Retina (tissue), 1 donor: ENCODE results near the gene SEC24B.
"Not testable (repeated sequence)": the region's sequence is repeated elsewhere in the genome, so short reads cannot be mapped to it uniquely, and the experiment has no call there.

Experiments
- DNase-seq: peaks from one replicate; pipeline ENCODE4 v3.0.0-alpha.2; 2016

SEC24B gene

GRCh38 chr4:109434007-109434971, 674 bp downstream of the SEC24B start:
- DNase-seq = peak; percentile 84

DNA sequence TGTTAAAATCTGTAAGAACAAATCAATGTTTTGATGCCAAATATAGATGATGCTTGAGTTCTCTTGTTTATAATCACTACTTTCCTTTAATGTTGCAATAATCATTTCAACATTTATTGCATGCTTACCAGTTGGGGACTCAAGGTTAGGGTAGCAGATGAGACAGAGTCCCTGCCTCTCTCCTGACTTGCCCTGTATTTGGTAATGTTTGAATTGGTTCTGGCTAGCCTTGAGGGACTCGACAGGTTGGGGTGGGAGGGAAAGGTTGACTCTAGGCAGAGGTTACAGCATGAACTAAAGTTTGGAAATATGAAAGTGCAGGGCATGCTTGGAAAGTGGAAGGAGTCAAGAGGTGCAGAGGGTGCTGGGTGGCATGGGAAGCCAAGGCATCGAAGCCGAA, 2.0 kb downstream of the SEC24B start:
- DNase-seq = no peak

- DNase-seq = no peak
Measured at GRCh38 chr4:109436504-109436903, 2.9 kb downstream of the SEC24B start.

DNA sequence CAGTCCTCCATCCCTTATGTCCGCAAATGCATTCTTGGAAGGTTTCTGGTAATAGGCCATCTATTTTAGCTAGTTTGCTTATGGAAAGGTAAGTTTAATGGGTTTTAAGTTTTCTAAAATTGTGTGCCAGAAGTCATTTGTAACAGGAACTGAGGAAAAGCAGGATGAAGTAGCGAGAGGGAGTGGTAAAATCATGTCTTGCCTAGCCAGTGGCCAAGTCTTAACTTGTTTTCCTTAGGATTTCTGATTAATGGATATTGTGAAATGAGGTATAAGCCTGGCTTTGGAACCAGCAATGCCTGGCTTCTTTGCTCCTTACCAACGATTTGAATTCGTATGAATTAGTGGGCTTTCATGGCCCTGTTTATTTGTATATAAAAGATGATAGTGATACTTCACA, 7.3 kb downstream of the SEC24B start:
- DNase-seq = no peak

DNA sequence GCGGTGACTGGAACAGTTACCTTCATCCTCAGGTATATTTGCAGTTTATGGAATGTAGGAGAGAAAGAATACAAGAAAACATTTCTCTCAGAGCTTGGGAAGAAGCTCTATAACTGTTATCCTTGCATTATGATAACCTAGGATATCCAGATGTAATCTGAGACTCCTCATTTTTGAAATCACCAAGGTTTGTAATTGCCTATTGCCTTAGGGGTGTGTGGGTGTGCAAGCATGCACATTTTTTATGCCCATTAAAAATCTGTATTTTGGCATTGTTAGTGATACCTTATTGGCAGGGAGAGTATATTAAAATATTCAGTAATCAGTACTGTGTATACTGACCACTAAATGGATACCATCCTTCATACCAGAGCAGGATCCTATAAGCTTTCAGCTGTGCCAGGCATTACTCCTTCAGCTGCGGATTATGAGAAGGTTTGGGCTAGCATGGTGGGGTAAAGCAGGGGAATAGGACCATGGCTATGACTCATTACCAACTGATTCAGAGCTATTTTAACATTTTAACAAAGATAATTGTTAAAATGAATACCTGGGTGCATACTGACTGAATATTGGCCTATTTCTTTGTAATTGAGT, 8.3 kb downstream of the SEC24B start:
- no peak for DNase-seq

DNA sequence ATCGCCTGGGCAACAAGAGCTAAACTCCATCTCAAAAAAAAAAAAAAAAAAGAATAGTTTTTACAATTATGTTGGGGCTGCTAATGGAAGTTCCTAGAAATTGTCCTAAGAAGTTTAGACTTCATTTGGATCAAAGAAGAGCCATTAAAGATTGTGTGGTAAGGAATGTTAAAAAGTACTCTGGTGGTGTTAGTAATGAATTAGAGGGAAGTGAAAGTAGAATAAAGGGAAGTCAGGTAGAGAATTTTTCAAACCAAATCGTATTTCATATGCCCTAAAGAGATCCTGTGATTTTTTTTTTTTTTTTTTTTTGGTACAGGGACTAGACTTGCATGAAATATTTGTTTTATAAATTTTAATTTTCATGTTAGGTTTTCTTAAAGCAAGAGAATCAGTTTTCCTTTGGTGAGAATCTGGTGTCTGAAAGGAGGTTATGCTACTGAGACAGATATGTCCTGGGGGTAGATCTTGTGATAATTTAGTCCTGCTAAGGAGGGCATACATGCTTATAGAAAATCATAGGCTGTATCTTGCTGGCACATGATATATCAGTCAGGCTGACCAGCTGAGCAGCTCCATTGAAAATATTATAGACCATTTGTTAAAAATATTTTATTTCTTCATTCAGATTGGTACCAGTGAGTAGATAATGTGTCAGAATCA, 10.7 kb downstream of the SEC24B start:
- no peak for DNase-seq

DNA sequence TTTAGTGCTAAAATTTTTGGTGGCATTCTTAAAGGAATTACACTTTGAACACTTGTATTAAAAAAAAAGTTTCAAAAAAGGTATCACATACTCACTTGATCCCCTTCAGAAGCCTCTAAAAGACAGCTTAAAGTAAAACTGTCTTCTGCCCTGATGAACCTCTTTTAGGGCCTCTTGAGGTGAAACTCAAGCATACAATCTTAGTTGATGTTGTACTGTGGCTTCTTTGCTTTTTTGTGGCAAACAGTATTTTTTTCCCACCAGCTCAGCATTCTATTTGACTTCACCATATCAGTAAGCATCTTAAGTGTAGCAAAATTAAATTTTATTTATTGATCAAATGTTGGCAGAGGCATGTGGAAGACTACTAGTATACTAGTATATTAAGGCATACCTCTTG, 13.7 kb downstream of the SEC24B start:
- DNase-seq = no peak

- DNase-seq = no peak
Measured at GRCh38 chr4:109451544-109452273, 18.1 kb downstream of the SEC24B start.

DNA sequence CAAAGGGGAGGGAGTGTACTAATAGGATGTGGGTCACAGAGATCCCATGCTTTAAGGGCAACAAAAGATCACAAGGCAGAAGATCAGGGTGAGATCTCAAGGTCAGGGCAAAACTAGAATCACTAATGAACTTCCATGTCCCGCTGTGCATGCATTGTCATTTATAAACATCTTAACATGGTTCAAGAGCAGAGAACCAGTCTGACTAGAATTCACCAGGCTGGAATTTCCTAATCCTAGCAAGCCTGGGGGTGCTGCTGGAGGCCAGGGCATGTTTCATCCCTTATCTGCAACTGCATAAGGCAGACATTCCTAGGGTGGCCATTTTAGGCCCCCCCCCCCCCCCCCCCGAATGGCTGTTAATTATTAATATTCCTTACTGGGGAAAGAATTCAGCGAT, 19.5 kb downstream of the SEC24B start:
- not testable (repeated sequence) for DNase-seq

GRCh38 chr4:109462297-109462696, 28.7 kb downstream of the SEC24B start:
- DNase-seq = no peak

GRCh38 chr4:109462802-109463201, 29.2 kb downstream of the SEC24B start:
- DNase-seq = no peak

DNA sequence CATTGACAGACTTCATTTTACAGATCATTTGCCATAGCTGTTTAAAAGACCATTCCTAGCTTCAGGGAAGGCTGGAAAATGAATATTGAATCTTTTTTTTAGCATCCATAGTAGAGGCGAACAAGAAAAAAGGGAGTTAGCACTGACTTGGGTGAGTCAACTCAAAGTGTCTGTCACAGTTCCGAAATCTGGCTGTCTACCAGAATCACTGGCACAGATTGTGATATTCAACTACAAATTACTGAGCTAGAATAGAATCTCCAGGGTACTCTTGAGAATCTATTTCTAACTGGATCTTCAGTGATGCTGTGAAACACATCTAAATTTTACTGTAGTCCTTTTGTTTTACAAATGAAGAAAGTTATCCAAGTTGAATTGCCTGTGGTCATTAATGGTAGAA, 31.5 kb downstream of the SEC24B start:
- DNase-seq = no peak

GRCh38 chr4:109469915-109470314, 36.3 kb downstream of the SEC24B start:
- DNase-seq = no peak

GRCh38 chr4:109472343-109472761, 38.7 kb downstream of the SEC24B start:
- no peak for DNase-seq

GRCh38 chr4:109473824-109474223, 40.2 kb downstream of the SEC24B start:
- no peak for DNase-seq

DNA sequence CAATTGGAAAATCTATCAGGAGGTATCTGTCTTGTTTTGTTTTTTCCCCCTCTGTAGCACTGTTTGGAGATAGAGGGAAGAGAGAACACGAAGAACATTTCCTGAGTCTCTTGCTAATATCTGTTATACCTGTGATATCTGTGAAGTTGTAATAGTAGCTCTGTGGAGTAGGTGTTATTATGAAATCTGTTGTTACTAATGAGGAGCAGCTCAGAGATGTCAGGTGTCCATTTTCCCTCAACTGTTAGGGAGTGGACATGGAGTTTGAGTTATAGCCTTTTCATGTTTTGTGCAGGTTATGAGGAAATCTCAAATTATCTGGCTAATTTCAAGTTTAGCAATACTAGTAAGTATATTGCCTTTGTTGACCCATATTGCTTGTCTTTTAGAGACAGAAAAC, 52.4 kb downstream of the SEC24B start:
- DNase-seq = no peak

GRCh38 chr4:109494563-109494962, 60.9 kb downstream of the SEC24B start:
- DNase-seq = no peak

- no peak for DNase-seq
Measured at GRCh38 chr4:109495514-109495913, 61.9 kb downstream of the SEC24B start.

DNA sequence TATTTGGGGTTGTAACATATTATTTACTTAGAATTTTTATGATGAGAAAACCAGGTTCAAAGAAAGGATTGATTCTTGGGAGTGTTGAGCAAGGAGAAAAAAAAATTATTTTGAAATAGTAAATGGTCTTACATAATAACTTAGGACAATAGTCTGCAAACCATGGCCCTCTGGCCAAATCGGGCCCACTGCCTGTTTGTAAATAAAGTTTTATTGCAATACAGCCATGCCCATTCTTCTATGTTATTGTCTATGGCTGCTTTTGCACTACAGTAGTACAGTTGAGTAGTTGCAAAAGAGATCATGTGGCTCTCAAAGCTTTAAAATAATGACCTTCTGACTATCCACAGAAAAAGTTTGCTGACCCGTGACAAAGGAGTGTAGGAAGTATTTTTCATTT, 63.3 kb downstream of the SEC24B start:
- DNase-seq = no peak

GRCh38 chr4:109497511-109497910, 63.9 kb downstream of the SEC24B start:
- no peak for DNase-seq

- no peak for DNase-seq
Measured at GRCh38 chr4:109499513-109499912, 65.9 kb downstream of the SEC24B start.

DNA sequence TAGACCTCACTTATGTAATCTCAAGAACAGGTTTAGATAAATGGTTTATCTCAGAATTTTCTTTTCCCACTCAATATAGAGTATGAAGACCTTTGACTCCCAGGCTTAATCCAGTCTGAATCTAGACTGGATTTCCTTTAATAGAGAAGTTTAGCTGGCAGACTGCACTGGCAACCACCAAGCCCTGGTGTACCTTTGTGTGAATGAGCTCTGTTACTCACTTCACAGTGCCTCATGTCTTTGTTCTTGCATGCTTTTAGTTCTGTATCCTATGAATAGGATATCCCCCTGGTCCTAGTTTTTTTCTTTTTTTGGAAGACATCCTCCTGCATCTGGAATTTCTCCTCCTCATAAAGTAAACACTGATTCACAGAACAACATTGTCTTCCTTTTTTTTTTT, 73.3 kb downstream of the SEC24B start:
- no peak for DNase-seq

- DNase-seq = no peak
Measured at GRCh38 chr4:109510687-109511086, 77.1 kb downstream of the SEC24B start.
